Thoracic aorta (tissue), 2 donors: Measurements from ENCODE around the gene IFI16. TPM values are rescaled to one million over a fixed set of nuclear protein-coding genes. Genes with fewer than 3 reads are reported as not detected.

Experiments
- ATAC-seq: fragments of 150-250 bp; one replicate; pipeline ENCODE4 v1.8.0; 2017; ENCODE audit warnings: low read depth; ENCODE audit not compliant: insufficient number of reproducible peaks, low FRiP score
- DNase-seq: peaks from one replicate; pipeline ENCODE4 v3.0.0-alpha.2; 2020; ENCODE audit warnings: low spot score
- H3K27ac ChIP-seq, 2 donors: fragments of 200-600 bp; sonication (generic); 1 replicate in 1 of 2; 2 replicates in 1 of 2; pipeline ENCODE4 v1.5.1; 2016; ENCODE audit warnings: mild to moderate bottlenecking in 2 of 2, moderate library complexity in 2 of 2
- H3K27me3 ChIP-seq: fragments of 200-600 bp; sonication (generic); replicated peaks from 2 replicates; pipeline ENCODE4 v1.6.0; 2016; ENCODE audit warnings: mild to moderate bottlenecking; ENCODE audit not compliant: insufficient read depth
- H3K36me3 ChIP-seq: fragments of 200-600 bp; sonication (generic); one replicate; pipeline ENCODE4 v1.5.1; 2016
- H3K4me1 ChIP-seq, 2 donors: fragments of 200-600 bp; sonication (generic); 1 replicate in 1 of 2; 2 replicates in 1 of 2; pipeline versions ENCODE4 v1.5.1 to v1.6.0; 2016; ENCODE audit warnings: low read depth in 2 of 2, mild to moderate bottlenecking in 1 of 2; ENCODE audit not compliant: control insufficient read depth in 1 of 2
- H3K4me3 ChIP-seq: fragments of 200-600 bp; sonication (generic); 2 replicates; pipeline ENCODE4 v1.5.1; 2016; ENCODE audit warnings: mild to moderate bottlenecking
- H3K9me3 ChIP-seq: fragments of 200-600 bp; sonication (generic); 2 replicates; pipeline ENCODE4 v1.5.1; 2016
- CTCF ChIP-seq: fragments of 200-600 bp; sonication (generic); IDR thresholded peaks from one replicate; pipeline ENCODE4 v1.5.1; 2019; ENCODE audit warnings: antibody characterized with exemption
- total RNA-seq, 2 donors: library from RNA; depleted of rRNA; stranded (reverse); fragments of >200 nt; gene quantifications; one replicate each; pipeline versions ENCODE4 v1.1.0 to v1.2.3, GENCODE V29; 2016

The IFI16 gene
- total RNA-seq, 2 donors from 2014 or later = 65.4 to 182 TPM

GRCh38 chr1:159068886-159069285 lies 59.2 kb downstream of the IFI16 start:
- no peak for ATAC-seq
- Histone ChIP-seq H3K4me1 (no peaks in the 10 kb centered on the region), H3K27ac (no peak overlapping the region), H3K9me3 (no peaks in the 10 kb centered on the region), H3K27me3 (no peaks in the 10 kb centered on the region), H3K36me3 (no peaks in the 10 kb centered on the region), H3K4me3 (no peak overlapping the region)
- DNase-seq = no peak
- TF ChIP-seq CTCF = no peak

- TF ChIP-seq CTCF = peak; percentile 62
- H3K27ac ChIP-seq = no peak overlapping the region
- H3K4me1 ChIP-seq = no peaks in the 10 kb centered on the region
- no peaks in the 10 kb centered on the region for H3K36me3 ChIP-seq
- no peaks in the 10 kb centered on the region for H3K9me3 ChIP-seq
- DNase-seq (no peak), ATAC-seq (no peak)
- no peak overlapping the region for H3K4me3 ChIP-seq
- H3K27me3 ChIP-seq = no peaks in the 10 kb centered on the region
Measured at GRCh38 chr1:159071970-159072582, 62.4 kb downstream of the IFI16 start.

- H3K4me1 ChIP-seq = no peaks in the 10 kb centered on the region
- no peaks in the 10 kb centered on the region for H3K36me3 ChIP-seq
- H3K27ac ChIP-seq = peak within 1 kb of the TSS in 1 of 2 donors; percentile 26
- ATAC-seq (no peak), DNase-seq (no peak)
- no peak for TF ChIP-seq CTCF
- no peaks in the 10 kb centered on the region for H3K27me3 ChIP-seq
- peak within 1 kb of the TSS; percentile 36 for H3K4me3 ChIP-seq
- no peaks in the 10 kb centered on the region for H3K9me3 ChIP-seq
Measured at GRCh38 chr1:159076438-159077119, 66.9 kb downstream of the IFI16 start, which contains the start of gene AIM2. Gene AIM2, minus strand, starts transcription at chr1:159076766. Its CDS starts 3,267 bp downstream, at chr1:159073499.

- peak overlapping the region in 1 of 2 donors; percentile 26 for H3K27ac ChIP-seq
- H3K4me1 ChIP-seq = no peaks in the 10 kb centered on the region
- no peaks in the 10 kb centered on the region for H3K36me3 ChIP-seq
- peak overlapping the region; percentile 31 for H3K4me3 ChIP-seq
- ATAC-seq (no peak), DNase-seq (no peak)
- no peak for TF ChIP-seq CTCF
- H3K9me3 ChIP-seq = no peaks in the 10 kb centered on the region
- no peaks in the 10 kb centered on the region for H3K27me3 ChIP-seq
Measured at GRCh38 chr1:159077120-159077961, 67.6 kb downstream of the IFI16 start.

GRCh38 chr1:159079525-159079924 lies 69.8 kb downstream of the IFI16 start:
- Histone ChIP-seq H3K4me1 (no peaks in the 10 kb centered on the region), H3K36me3 (no peaks in the 10 kb centered on the region), H3K27ac (no peak overlapping the region), H3K27me3 (no peaks in the 10 kb centered on the region), H3K4me3 (no peak overlapping the region), H3K9me3 (no peaks in the 10 kb centered on the region)
- no peak for ATAC-seq
- DNase-seq = no peak
- TF ChIP-seq CTCF = no peak
